Stimulated activated naive CD4-positive, alpha-beta T cell (primary cell): ENCODE results near the gene ZNF683.
"Not testable (repeated sequence)": the region's sequence is repeated elsewhere in the genome, so short reads cannot be mapped to it uniquely, and the experiment has no call there.

ENCODE experiments used
- DNase-seq, 6 experiments: peaks; one replicate each; lab custom pipeline; 2025; lab: John Stamatoyannopoulos, UW

ZNF683 gene

DNA sequence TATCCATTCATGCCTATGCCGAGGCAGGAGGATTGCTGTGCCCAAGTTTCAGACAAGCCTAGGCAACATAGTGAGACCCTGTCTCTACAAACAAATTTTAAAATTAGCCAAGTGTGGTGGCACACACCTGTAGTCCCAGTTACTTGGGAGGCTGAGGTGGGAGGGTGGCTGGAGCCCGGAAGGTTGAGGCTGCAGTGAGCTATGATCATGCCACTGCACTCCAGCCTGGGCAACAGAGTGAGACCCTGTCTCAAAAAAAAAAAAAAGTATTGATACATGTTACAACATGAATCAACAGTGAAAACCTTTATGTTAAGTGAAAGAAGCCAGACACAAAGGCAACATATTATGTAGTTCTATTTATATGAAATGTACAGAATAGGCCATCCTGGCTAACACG, 12.5 kb upstream of the ZNF683 start:
- DNase-seq, result not testable (repeated sequence)

GRCh38 chr1:26384076-26384475, 11.5 kb upstream of the ZNF683 start:
- DNase-seq, result no peak

GRCh38 chr1:26378879-26379251, 6.3 kb upstream of the ZNF683 start:
- no peak for DNase-seq

- peak; percentile 27 to 80 (median 54) for DNase-seq
These were observed 5.7 kb upstream of the ZNF683 start for GRCh38 chr1:26378088-26378878.

GRCh38 chr1:26376050-26376449, 3.5 kb upstream of the ZNF683 start:
- no peak for DNase-seq

DNA sequence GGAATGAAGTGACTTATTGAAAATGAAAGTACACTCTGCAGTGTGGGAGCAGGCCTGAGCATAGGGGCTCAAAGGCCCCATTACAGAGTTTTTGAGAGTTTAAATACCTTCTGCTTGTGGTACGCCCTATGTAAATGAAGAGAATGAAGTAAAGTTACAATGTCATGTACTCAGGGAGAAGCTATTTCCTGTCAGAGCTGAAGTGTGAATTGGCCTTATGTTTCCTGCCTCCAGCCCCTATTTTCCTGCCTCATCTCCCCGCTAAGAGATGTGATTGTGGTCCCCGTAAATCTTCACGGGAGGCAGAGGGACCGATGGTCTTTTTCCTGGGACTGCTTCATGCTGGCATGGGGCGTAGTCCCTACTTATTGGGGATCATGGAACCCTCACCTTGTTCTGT, 2.5 kb upstream of the ZNF683 start:
- DNase-seq, result peak in 1 of 6 experiments; percentile 7

- DNase-seq, result not testable (repeated sequence)
These were observed 1.8 kb upstream of the ZNF683 start for GRCh38 chr1:26374361-26374760.

DNA sequence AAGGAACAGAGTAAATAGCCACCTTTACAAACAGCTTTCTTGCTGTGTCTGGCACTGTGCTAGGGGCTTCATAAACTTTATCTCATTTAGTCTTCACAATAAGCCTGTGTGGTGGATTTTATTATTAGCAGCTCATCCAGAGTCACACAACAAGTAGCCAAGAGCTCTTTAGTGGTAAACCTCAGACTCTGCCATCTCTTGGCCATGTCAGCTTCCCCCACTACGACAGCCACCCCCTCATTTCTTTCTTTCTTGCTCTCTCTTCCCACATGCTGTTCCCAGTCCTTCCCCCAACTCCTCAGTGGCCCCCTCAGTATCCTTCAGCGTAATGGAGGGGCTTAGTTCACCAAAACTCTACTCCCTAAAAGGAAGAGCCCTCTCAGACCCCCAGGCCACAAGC, 1.2 kb upstream of the ZNF683 start:
- DNase-seq, result no peak

DNA sequence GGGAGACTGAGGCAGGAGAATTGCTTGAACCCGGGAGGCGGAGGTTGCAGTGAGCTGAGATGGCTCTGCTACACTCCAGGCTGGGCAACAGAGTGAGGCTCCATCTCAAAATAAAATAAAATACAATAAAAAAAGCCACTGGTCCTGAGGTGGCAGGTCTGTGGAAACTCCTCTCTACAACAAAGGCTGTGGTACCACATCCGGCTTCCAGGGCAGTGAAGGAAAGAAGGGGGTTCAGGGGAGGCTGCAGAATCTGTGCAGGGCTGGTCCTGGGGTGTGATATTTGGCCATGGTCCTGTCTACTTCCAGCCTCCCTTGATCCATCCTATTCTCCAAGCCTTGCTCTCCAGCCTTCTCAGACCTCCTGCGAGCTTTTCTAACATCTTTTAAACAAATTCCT, 731 bp upstream of the ZNF683 start:
- peak; percentile 6 to 60 (median 26) for DNase-seq

DNA sequence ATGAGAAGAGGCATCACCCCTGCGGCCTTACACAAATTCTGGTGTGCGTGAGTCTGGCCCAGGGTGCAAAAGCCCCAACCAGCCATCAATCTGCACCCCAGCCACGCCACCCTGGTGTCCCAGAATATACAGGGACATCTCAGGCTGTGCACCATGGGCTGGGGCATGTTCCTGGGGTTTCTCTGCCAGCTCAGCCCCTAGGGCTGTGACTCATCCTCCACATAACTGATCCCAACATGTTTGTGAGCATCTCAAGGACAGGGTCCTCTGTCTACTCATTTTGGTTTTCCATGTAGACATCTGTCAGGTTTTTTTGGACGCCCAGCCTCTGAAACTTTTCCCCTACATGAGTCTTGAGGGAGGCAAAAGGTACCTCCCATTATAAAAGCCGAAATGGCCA, 511 bp downstream of the ZNF683 start:
- no peak for DNase-seq

DNA sequence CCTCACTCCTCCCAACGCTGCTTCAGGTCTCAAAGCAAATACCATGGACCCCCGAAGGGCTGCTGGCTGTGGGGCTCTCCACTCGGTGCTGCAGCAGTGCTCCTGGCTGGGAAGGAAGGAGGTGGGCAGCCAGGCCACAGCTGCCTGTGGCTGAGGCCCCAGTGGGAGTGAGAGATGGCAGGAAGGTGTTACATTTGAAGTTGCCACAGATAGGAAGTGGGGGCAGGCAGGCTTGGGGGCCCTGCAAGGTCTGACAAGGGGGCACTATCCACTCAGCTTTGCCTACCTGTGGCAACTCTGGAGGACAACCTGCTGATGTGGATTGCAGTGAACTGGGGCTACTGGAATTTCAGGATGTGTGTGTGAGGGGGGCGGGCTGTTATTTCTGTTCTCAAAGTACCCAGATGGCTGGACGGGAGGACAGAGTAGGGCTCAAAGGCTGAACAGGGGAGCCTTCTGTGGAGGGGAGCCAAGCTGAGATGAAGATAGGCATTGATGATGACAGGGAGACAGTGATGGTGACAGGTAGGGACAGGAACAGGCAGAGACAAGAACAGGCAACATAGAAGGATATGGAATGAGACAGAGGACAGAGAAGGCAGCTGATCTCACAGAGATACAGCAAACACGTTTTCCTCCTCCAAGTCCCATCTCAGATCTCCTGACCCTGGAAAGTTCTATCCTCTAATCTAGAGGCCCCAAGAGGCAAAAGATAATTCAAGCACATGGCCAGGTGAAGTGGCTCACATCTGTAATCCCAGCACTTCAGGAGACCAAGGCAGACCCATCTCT, 1.8 kb downstream of the ZNF683 start:
- no peak for DNase-seq

- no peak for DNase-seq
These were observed 4.1 kb downstream of the ZNF683 start for GRCh38 chr1:26368486-26368885.

DNA sequence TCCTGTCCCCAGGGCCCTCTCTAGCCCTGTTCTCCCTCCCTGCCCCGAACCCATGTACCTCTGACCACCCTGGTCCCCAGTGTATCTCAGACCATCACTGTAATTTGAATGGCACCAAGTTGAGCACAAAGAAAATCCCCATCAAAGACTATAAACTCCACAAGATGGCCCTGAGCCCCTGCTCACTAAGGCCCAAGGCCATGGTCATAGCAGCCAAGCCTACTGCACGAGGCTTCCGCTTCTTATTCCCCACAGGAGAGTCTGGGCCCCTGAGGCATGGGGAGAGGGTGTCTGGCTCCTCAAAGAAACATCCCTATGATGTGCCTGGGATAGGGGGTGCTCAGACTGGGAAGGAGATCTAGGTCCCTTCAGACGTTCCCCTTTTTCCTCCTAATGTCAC, 4.5 kb downstream of the ZNF683 start:
- DNase-seq, result no peak

DNA sequence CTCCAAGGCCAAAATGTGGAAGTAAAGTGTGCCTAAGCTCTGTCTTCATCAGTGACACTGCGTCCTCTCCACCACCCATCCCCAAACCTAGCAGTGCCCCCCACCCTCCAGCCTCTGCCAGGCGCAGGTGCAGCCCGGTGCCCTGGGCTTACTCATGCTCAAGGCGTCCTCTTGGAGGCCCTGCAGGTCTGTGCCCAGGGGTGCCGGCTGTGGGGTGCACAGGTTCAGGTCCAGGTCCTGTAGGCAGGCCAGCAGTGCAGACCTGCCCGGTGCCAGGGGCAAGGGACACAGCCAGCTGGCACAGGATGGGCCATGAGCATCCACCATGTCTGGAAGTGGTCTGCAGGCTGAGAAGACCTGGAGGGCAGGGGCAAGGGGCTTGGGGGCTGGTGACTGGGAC, 5.1 kb downstream of the ZNF683 start:
- no peak for DNase-seq

- no peak for DNase-seq
These were observed 7.6 kb downstream of the ZNF683 start for GRCh38 chr1:26364956-26365355.

- DNase-seq, result peak; percentile 65 to 88 (median 76)
These were observed 8.8 kb downstream of the ZNF683 start for GRCh38 chr1:26363549-26364448.

GRCh38 chr1:26362331-26362730, 10.2 kb downstream of the ZNF683 start:
- no peak for DNase-seq

- no peak for DNase-seq
These were observed 10.9 kb downstream of the ZNF683 start for GRCh38 chr1:26361605-26362122.

- DNase-seq, result no peak
These were observed 11.5 kb downstream of the ZNF683 start for GRCh38 chr1:26360807-26361604.

DNA sequence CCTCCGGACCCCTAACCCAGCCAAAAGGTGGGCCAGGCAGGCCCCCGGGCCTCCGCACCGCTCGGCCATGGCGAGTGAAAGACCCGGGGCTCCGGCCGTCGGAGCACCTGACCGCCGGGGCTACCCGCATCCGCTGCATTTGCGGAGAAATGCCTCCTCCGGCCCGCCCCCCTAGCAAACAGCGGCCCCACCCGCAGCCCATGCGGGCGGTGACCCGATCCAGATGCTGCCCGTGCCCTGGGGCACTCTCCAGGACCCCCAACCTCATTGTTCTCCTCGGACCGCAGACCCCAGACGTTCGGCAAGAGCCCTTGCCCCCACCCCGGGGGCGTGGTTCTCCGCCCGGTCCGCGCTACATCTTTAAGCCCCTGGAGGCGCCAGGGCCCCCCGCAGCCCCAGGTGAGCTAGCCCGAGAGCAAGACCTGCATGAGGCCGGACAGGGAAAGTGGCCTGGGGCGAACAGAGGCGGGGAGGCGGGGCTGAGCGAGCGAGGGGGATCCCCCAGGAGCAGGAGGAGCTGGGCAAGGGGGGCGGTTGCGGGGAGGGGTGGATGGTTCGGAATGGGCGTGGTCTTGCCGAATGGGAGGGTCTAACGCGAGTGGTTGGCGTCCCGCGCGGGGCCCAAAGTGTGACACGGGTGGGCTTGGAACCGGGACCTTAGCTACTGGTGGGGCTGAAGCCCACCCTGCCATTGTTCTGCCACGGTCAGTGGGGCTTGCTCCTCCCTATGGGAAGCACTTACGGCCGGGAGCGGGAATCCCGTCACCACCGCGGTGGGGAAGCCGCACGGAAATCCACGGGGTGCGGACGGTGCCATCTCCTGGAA, 12.4 kb downstream of the ZNF683 start:
- DNase-seq, result peak in 5 of 6 experiments; percentile 15 to 65 (median 33)
